ENCODE data around the gene PREX1.

PREX1 gene

GRCh38 chr20:48681873-48682426 is 145.8 kb downstream of the PREX1 start:
- no peak for DNase-seq (ENCODE audit: low read depth in 2 of 2)

- DNase-seq (ENCODE audit: low read depth in 2 of 2): no peak
These were observed 146.5 kb downstream of the PREX1 start for GRCh38 chr20:48681201-48681872.

- no peak for DNase-seq (ENCODE audit: low read depth in 2 of 2)
These were observed 147.1 kb downstream of the PREX1 start for GRCh38 chr20:48680650-48681049.

GRCh38 chr20:48679599-48679998 is 148.2 kb downstream of the PREX1 start:
- DNase-seq (ENCODE audit: low read depth in 2 of 2): no peak

- DNase-seq (ENCODE audit: low read depth in 2 of 2): no peak
These were observed 148.8 kb downstream of the PREX1 start for GRCh38 chr20:48679011-48679410.

- DNase-seq (ENCODE audit: low read depth in 2 of 2): no peak
These were observed 149.4 kb downstream of the PREX1 start for GRCh38 chr20:48678421-48678820.

GRCh38 chr20:48676795-48677460 is 150.9 kb downstream of the PREX1 start:
- DNase-seq (ENCODE audit: low read depth in 2 of 2): no peak

GRCh38 chr20:48676125-48676524 is 151.7 kb downstream of the PREX1 start:
- DNase-seq (ENCODE audit: low read depth in 2 of 2): no peak

GRCh38 chr20:48674461-48674860 is 153.3 kb downstream of the PREX1 start:
- DNase-seq (ENCODE audit: low read depth in 2 of 2): no peak

GRCh38 chr20:48673507-48673906 is 154.3 kb downstream of the PREX1 start:
- DNase-seq (ENCODE audit: low read depth in 2 of 2): no peak

- no peak for DNase-seq (ENCODE audit: low read depth in 2 of 2)
These were observed 155.5 kb downstream of the PREX1 start for GRCh38 chr20:48672324-48672723.

- DNase-seq (ENCODE audit: low read depth in 2 of 2): no peak
These were observed 156.7 kb downstream of the PREX1 start for GRCh38 chr20:48671141-48671540.

GRCh38 chr20:48669946-48670605 is 157.7 kb downstream of the PREX1 start:
- no peak for DNase-seq (ENCODE audit: low read depth in 2 of 2)

- no peak for DNase-seq (ENCODE audit: low read depth in 2 of 2)
These were observed 159.3 kb downstream of the PREX1 start for GRCh38 chr20:48668451-48668946.

- DNase-seq (ENCODE audit: low read depth in 2 of 2): no peak
These were observed 159.8 kb downstream of the PREX1 start for GRCh38 chr20:48667889-48668413.

- DNase-seq (ENCODE audit: low read depth in 2 of 2): no peak
These were observed 160.3 kb downstream of the PREX1 start for GRCh38 chr20:48667481-48667880.

GRCh38 chr20:48665785-48666184 is 162.0 kb downstream of the PREX1 start:
- no peak for DNase-seq (ENCODE audit: low read depth in 2 of 2)

GRCh38 chr20:48662711-48663110 is 165.1 kb downstream of the PREX1 start:
- no peak for DNase-seq (ENCODE audit: low read depth in 2 of 2)

- DNase-seq (ENCODE audit: low read depth in 2 of 2): no peak
These were observed 166.0 kb downstream of the PREX1 start for GRCh38 chr20:48661575-48662455.

- DNase-seq (ENCODE audit: low read depth in 2 of 2): no peak
These were observed 167.0 kb downstream of the PREX1 start for GRCh38 chr20:48660788-48661187.

GRCh38 chr20:48659858-48660257 is 167.9 kb downstream of the PREX1 start:
- DNase-seq (ENCODE audit: low read depth in 2 of 2): no peak
